Stimulated activated effector memory CD8-positive, alpha-beta T cell treated with anti-CD3 and anti-CD28 coated beads, Interleukin-12 subunit alpha, Interleukin-12 subunit beta, amount 100 ng/mL, for 72 hours (primary cell): Measurements from ENCODE around the gene AGT.
"Not testable (repeated sequence)": the region's sequence is repeated elsewhere in the genome, so short reads cannot be mapped to it uniquely, and the experiment has no call there.

Experiments used
- ATAC-seq: fragments of 150-1000 bp; cut with Tn5 transposase; 2 replicates; pipeline ENCODE4 v1.10.0; 2021
- DNase-seq, 2 donors: peaks; one replicate each; pipeline ENCODE4 v3.0.0; 2021 to 2022; ENCODE audit warnings: low spot score in 2 of 2
- H3K27ac Mint-ChIP-seq: one replicate; pipeline ENCODE4 v1.8.0; 2022; ENCODE audit warnings: mild to moderate bottlenecking, mixed read lengths
- H3K36me3 Mint-ChIP-seq: one replicate; pipeline ENCODE4 v1.8.0; 2022; ENCODE audit warnings: mild to moderate bottlenecking, mixed read lengths
- H3K4me1 Mint-ChIP-seq: one replicate; pipeline ENCODE4 v1.8.0; 2022; ENCODE audit warnings: mixed read lengths
- H3K4me3 Mint-ChIP-seq: one replicate; pipeline ENCODE4 v1.8.0; 2022; ENCODE audit warnings: mild to moderate bottlenecking, mixed read lengths
- H3K9me3 Mint-ChIP-seq: one replicate; pipeline ENCODE4 v1.8.0; 2022; ENCODE audit warnings: mixed read lengths

Gene AGT

DNA sequence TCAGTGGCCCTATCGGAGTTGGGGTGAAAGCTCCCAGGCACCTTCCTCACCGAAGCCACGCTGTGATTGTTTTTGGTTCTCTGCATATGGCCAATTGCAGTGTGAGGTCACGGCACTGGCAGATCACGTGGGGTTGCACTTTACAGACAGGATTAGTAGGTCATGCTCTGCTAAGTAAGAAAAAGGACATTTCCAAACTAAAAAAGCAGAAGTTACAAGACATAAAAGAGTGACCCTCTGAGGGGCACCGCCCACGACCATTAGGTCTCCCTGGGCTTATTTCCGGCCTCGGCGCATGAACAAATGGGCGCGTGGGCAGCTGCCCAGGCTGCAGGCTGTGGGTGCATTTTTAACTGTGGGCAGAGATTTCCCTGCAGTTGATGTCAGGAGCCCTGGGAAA, 35.2 kb upstream of the AGT start:
- Mint-ChIP-seq H3K9me3 (no peaks in the 10 kb centered on the region), H3K36me3 (no peaks in the 10 kb centered on the region), H3K27ac (no peak overlapping the region), H3K4me3 (no peak overlapping the region), H3K4me1 (peaks cover 6% of the 10 kb centered on the region)
- DNase-seq (no peak), ATAC-seq (no peak)

DNA sequence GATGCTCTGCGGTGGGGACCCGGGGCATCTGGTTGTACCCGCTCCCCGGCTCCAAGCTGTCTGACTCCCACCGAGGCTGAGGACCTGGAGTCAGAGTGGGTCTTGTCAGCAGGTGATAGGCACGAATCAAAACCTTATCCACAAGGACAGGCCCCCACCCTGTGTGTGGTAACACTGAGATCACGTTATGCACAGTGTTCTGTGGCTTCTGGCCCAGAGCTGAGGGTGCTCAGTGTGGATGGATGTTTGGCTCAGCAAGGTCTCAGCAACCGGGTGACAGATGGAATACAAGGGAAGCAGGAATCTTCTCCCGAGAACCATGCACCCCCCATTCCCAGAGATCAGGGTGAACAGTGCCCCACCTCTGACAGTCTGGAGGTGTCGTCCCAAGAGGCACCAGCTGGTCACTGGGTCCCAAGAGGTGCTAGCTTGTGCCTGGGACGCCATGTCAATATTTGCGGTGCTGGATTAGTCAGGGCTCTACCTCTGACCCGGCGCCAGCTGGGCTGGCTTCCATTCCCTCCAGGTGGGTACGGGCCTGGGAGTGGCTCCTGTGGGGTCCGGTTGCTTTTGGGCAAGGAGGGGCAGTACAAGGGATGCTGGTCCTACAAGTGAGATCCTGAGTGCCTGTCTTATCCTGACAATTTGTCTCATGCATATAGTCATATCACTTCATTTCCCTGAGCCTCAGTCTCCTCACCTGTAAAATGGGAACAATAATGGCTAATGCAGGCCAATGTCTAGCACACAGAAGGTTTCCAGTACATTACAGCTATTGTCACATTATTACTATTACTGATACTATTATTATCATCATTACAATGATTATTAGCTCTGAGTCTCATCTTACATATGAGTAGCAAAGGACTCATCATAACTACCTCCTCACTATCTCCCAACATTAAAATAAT, 34.2 kb upstream of the AGT start:
- H3K27ac Mint-ChIP-seq = no peak overlapping the region
- DNase-seq = no peak
- peak; percentile 14 for ATAC-seq
- H3K4me3 Mint-ChIP-seq = no peak overlapping the region
- no peaks in the 10 kb centered on the region for H3K36me3 Mint-ChIP-seq
- no peaks in the 10 kb centered on the region for H3K9me3 Mint-ChIP-seq
- no peaks in the 10 kb centered on the region for H3K4me1 Mint-ChIP-seq

DNA sequence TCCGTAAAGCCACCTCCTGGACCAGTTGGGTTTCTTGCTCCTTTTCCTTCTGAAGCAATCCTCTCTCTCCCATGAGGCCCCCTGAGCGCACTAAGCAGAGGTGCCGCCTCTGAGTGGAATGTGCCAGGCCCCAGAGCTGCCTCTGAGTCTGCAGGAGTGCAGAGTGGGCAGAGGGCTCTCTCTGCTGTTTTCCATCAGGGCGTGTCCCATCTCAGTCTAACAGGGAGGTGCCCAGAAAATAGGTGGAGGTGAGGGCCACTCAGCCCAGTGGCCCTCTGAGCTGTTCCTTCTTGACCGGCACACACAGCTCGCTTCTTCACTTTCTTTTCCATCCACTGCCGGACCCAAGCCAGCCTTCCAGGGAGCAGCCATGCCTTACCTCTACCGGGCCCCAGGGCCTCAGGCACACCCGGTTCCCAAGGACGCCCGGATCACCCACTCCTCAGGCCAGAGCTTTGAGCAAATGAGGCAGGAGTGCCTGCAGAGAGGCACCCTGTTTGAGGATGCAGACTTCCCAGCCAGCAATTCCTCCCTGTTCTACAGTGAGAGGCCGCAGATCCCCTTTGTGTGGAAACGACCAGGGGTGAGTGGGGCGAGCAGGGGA, 33.3 kb upstream of the AGT start, which contains the start of gene CAPN9:
TSS of gene CAPN9 (plus strand) at position 262 of the 604 bp plus-strand sequence. CDS start at position 371, 109 bp downstream.
- no peaks in the 10 kb centered on the region for H3K36me3 Mint-ChIP-seq
- H3K9me3 Mint-ChIP-seq = no peaks in the 10 kb centered on the region
- H3K27ac Mint-ChIP-seq = no peak within 1 kb of the TSS
- H3K4me1 Mint-ChIP-seq = no peaks in the 10 kb centered on the region
- DNase-seq = no peak
- no peak for ATAC-seq
- H3K4me3 Mint-ChIP-seq = no peak within 1 kb of the TSS

DNA sequence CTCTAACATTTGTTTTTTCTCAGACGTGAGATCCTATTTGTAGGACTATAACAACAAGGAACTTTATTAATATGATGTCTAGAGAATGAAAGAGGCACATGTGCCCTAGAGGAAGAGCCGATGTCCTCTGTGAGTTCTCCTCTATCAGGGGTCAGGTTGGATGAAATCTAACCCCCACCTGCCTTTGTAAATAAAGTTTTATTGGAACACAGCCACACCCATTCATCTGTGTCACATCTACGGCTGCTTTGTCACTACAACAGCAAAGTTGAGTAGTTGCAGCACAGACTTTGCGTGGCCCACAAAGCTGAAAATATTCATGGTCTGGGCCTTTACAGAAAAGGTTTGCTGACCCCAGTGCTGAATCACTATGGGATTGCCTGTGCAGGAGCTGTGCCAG, 32.7 kb upstream of the AGT start:
- H3K27ac Mint-ChIP-seq = no peak overlapping the region
- H3K9me3 Mint-ChIP-seq = no peaks in the 10 kb centered on the region
- H3K4me3 Mint-ChIP-seq = no peak overlapping the region
- DNase-seq = no peak
- H3K4me1 Mint-ChIP-seq = no peaks in the 10 kb centered on the region
- ATAC-seq = no peak
- no peaks in the 10 kb centered on the region for H3K36me3 Mint-ChIP-seq

DNA sequence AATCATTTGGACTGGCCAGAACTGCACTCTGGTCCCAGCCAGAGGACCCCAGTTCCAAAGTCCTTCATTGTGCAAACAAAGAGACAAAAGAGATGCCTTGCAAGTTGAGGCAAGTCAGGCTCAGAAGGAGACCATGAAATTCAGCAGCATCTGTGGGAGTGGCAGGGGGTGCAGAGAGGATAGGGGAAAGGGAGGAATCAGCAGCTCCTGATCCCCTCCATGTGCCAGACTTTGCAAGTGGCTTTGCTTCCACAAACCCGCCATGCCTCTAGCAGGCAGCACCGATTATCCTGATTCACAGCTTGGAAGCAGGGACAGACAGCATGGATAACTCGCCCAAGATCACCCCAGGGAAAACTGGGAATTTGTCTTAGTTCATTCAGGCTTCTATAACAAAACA, 31.1 kb upstream of the AGT start:
- DNase-seq = no peak
- no peak overlapping the region for H3K27ac Mint-ChIP-seq
- ATAC-seq = no peak
- H3K9me3 Mint-ChIP-seq = no peaks in the 10 kb centered on the region
- H3K4me3 Mint-ChIP-seq = no peak overlapping the region
- H3K4me1 Mint-ChIP-seq = no peaks in the 10 kb centered on the region
- no peaks in the 10 kb centered on the region for H3K36me3 Mint-ChIP-seq

DNA sequence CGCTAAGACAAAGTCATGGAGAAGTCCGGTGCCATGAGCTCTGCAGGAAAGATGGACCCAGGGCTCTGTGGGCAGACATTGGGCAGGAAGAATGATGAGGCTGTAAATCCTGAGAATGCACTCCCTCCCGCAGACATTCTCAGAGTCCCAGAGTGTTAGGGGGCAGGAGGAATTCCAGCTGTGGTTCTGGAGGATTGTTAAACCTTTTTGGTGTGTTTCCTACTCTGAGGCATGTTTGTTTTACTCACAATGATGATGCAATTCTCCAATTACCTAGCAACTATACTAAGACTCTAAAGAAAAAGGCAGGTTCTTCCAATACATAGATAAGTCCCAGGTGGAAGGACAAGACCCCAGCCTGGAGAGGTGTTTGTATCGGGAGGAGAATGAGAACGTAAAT, 30.5 kb upstream of the AGT start:
- DNase-seq (no peak), ATAC-seq (no peak)
- Mint-ChIP-seq H3K27ac (no peak overlapping the region), H3K9me3 (no peaks in the 10 kb centered on the region), H3K4me3 (no peak overlapping the region), H3K4me1 (no peaks in the 10 kb centered on the region), H3K36me3 (no peaks in the 10 kb centered on the region)

DNA sequence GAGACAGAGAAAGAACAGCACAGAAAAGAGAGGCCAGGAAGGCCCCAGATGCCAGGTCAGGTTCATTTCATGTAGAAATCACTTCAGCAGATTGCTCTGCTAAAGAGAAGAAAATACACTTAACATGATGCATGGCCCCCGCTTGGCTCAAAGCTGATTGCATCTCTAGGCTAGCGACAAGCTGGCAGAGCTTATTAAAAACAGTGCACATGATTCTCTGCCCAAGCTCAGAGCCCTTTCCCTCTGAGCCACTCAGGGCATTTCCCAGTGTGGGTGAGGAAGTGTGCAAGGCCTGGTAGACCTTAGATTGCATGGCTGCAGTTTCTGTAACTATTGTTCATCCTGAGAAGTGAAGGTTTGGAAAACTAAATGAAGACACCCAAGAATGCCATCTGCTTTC, 30.0 kb upstream of the AGT start:
- Mint-ChIP-seq H3K27ac (no peak overlapping the region), H3K36me3 (no peaks in the 10 kb centered on the region), H3K9me3 (no peaks in the 10 kb centered on the region), H3K4me3 (no peak overlapping the region), H3K4me1 (no peaks in the 10 kb centered on the region)
- ATAC-seq = no peak
- no peak for DNase-seq

DNA sequence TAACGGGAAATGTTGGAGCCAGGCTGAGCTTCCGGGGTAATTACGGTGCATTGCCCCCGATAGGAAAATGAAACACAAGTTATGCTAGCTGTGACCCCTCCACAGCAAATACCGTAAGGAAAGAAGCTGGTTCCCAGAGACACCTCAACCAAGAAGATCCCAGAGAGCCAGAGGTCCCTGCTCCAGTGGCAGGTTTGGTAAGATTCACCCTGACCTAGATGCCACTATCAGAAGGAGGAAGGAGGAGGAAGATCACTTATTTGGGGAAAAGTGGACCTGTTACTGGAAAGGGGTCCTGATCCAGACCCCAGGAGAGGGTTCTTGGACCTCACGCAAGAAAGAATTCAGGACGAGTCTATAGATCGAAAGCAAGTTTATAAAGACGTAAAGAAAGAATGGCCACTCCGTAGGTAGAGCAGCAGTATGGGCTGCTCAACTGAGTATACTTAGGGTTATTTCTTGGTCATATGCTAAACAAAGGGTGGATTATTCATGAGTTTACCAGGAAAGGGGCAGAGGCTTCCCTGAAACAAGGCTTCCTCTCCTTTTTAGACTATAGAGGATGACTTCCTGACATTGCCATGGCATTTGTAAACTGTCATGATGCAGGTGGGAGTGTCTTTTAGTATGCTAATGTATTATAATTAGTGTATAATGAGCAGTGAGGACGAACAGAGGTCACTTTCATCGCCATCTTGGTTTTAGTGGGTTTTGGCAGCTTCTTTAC, 25.8 kb upstream of the AGT start:
- no peak overlapping the region for H3K27ac Mint-ChIP-seq

DNA sequence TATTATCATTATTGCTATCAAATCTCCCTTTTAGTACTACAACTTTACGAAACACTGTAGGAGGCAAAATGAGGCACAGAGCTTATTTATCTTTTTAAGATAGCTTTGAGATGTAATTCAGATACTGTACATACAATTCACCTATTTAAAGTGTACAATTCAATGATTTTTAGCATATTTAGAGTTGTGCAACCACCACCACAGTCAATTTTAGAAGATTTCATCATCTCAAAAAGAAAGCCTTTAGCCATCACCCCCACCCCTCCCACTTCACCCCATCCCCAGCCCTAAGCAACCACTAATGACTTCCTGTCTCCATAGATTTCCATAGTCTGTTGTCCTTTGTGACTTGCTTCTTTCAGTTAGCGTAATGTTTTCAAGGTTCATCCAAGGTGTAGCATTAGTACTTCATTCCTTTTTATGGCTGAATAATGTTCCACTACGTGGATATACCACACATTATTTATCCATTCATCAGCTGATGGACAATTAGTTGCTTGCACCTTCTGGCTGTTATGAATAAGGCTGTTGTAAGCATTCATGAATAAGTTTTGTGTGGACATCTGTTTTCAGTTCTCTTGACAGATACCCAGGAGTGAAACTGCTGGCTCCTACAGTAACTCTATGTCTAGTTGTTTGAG, 23.8 kb upstream of the AGT start:
- ATAC-seq = no peak
- no peak for DNase-seq
- Mint-ChIP-seq H3K36me3 (no peaks in the 10 kb centered on the region), H3K4me1 (no peaks in the 10 kb centered on the region), H3K4me3 (no peak overlapping the region), H3K9me3 (no peaks in the 10 kb centered on the region), H3K27ac (no peak overlapping the region)

More for the DNA sequence above, 25.8 kb upstream of the AGT start:
- H3K4me3 Mint-ChIP-seq = no peak overlapping the region
- H3K4me1 Mint-ChIP-seq = no peaks in the 10 kb centered on the region
- ATAC-seq (no peak), DNase-seq (no peak)
- no peaks in the 10 kb centered on the region for H3K9me3 Mint-ChIP-seq
- H3K36me3 Mint-ChIP-seq = no peaks in the 10 kb centered on the region

DNA sequence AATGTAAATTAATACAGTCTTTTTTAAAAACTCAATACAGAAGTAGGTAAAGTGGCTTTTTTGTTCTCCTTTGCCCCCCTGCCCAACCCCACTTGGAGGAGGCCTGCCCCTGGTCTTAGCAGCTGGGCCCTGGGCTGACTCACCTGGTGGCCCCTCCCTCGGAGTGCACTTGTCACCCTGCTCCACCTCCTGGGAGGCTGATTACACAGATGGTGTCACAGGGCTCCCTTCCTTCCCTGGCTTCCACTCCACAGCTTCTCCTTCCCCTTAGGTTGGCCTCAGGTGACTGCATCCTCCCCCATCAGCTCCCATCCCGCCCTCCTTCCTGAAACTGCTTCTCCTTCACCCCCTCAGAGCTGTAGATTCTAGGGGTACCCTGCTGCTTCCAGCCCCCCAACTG, 21.5 kb upstream of the AGT start:
- ATAC-seq (no peak), DNase-seq (no peak)
- Mint-ChIP-seq H3K36me3 (no peaks in the 10 kb centered on the region), H3K27ac (no peak overlapping the region), H3K4me1 (no peaks in the 10 kb centered on the region), H3K4me3 (no peak overlapping the region), H3K9me3 (no peaks in the 10 kb centered on the region)

DNA sequence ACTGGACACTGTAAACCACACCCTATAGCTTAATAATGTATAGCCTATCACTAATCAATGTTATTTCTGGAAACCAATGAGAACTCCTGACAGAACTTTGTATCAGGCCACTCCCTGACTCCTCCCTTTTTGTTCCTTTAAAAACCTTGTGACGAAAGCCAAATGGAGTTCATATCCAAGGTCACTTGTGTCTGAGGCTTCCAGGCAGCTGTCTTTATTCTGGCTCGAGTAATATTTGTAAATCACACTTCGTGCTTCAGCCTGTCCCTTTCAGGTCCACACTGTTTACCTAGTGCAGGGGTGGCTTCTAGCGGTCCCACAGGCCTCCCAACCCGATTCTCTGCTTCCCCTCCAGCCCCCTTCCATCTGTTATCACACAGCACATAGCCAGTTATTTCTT, 17.1 kb upstream of the AGT start:
- Mint-ChIP-seq H3K4me1 (no peaks in the 10 kb centered on the region), H3K36me3 (no peaks in the 10 kb centered on the region), H3K9me3 (no peaks in the 10 kb centered on the region), H3K4me3 (no peak overlapping the region), H3K27ac (no peak overlapping the region)
- DNase-seq (no peak), ATAC-seq (no peak)

DNA sequence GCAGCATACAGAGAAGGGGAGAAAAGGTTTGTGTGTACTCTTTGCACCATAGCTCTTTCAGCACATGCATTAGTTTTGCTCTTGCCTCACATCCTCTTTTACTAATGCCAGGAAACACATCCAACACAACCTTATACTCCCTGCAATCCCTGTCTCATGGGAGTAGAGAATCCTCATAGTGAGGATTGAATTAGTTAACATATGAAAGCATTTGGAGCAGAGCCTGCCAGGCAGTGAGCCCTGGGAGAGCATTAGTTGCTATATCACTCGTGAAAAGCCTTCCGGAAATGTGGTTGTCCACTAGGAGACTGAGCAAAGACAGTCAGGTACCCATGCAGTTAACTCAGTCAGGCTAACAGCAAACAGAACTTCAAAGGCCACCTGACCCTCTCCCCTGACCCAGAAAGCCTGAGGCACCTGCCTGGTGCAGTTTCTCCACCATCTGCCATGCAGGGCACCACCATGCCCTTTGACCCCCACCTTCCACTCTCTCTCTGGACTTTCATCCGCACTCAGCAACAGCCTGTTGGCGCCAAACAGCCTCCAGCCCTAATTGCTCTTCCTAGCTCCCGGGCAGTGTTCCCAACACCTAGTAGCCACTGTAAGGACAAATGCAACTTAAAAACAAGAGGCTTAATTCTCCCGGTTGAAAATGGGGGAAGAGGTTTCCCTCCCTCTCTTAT, 14.9 kb upstream of the AGT start:
- Mint-ChIP-seq H3K36me3 (no peaks in the 10 kb centered on the region), H3K9me3 (no peaks in the 10 kb centered on the region), H3K4me1 (no peaks in the 10 kb centered on the region), H3K4me3 (no peak overlapping the region), H3K27ac (no peak overlapping the region)
- no peak for DNase-seq
- ATAC-seq = no peak

DNA sequence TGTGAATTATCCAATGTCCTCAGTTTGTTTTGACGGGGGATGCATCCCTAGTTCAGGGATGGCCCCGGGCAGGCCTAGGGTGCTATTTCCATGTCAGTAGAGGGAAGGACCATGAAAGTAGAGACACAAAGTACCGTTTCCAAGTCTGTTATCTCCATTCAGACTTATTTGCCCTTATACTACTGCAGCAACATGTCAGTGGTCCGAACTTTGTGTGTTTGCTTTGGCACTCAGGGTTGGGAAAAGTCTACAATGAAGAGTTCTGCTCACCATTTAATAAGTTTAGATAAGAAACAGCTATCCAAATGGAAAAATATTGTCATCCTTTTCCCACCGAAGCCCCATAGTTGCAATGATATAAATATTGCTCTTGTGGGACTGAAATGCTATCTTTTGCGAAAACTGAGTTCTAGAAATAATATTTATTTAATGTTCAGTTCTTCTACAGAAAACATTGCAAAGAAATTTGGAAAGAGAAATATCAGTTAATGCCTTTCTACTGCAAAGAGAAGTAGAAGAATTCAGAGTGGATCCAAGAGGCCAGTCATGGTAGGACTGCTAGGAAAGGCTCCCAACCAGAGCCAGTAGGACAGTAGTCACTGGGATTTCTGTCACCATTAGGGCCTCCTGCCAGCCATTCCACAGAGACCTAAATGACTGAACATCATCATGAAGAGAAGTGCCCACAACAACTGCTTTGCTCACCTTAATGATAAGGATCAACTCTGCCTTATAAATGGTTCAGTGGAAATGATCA, 11.5 kb upstream of the AGT start:
- H3K9me3 Mint-ChIP-seq = no peaks in the 10 kb centered on the region
- H3K4me3 Mint-ChIP-seq = no peak overlapping the region
- no peak overlapping the region for H3K27ac Mint-ChIP-seq
- DNase-seq (no peak), ATAC-seq (no peak)
- H3K4me1 Mint-ChIP-seq = no peaks in the 10 kb centered on the region
- H3K36me3 Mint-ChIP-seq = no peaks in the 10 kb centered on the region

DNA sequence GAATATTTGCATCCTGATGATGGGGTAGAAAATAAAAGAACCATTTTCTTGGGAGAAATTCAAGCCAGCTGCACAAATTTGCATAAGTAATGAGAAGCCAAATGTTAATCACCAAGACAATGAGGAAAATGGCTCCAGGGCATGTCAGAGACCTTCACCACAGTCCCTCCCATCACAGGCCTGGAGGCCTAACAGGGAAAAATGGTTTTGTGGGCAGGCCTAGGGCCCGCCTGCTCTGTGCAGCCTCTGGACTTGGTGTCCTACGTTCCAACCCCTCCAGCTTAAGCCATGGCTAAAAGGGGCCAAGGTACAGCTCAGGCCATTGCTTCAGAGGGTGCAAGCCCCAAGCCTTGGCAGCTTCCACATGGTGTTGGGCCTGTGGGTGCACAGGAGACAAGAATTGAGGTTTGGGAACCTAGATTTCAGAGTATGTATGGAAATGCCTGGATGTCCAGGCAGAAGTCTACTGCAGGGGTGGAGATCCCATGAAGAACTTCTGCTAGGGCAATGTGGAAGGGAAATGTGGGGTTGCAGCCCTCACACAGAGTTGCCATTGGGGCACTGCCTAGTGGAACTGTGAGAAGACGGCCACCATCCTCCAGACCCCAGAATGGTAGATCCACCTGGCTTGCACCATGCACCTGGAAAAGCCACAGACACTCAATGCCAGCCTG, 8.1 kb upstream of the AGT start:
- H3K27ac Mint-ChIP-seq, H3K36me3 Mint-ChIP-seq, DNase-seq, ATAC-seq, H3K4me1 Mint-ChIP-seq, H3K9me3 Mint-ChIP-seq, H3K4me3 Mint-ChIP-seq: not testable (repeated sequence)
